H1 (cell line): ENCODE measurements around the gene PKNOX1.
"Not testable (repeated sequence)": the region's sequence is repeated elsewhere in the genome, so short reads cannot be mapped to it uniquely, and the experiment has no call there.

Source experiments
- EP300 ChIP-seq, 2 experiments: IDR thresholded peaks; 1 replicate in 1 of 2; 2 replicates in 1 of 2; pipeline ENCODE4 v1.6.1; 2011 to 2012; ENCODE audit warnings: low read depth in 2 of 2, low read length in 2 of 2, mild to moderate bottlenecking in 2 of 2, borderline replicate concordance in 1 of 2, inconsistent platforms in 1 of 2, moderate library complexity in 1 of 2
- HDAC6 ChIP-seq: IDR thresholded peaks from one replicate; pipeline ENCODE4 v1.7.1; 2012; ENCODE audit warnings: low read depth, mild to moderate bottlenecking, inconsistent platforms, low read length, moderate library complexity
- PHF8 ChIP-seq: fragments of 200-600 bp; sonication (generic); conservative IDR thresholded peaks from 2 replicates; pipeline ENCODE4 v1.7.1; 2012; ENCODE audit warnings: low read depth, mild to moderate bottlenecking, inconsistent platforms, low read length, moderate library complexity
- POLR2A ChIP-seq, 2 experiments: IDR thresholded peaks; 1 replicate in 1 of 2; 2 replicates in 1 of 2; pipeline ENCODE4 v1.6.1; 2011; ENCODE audit warnings: low read depth in 2 of 2, low read length in 2 of 2, mild to moderate bottlenecking in 2 of 2; ENCODE audit errors: control extremely low read depth in 1 of 2
- SUZ12 ChIP-seq: fragments of 200-600 bp; sonication (generic); IDR thresholded peaks from 2 replicates; pipeline ENCODE4 v1.6.1; 2012; ENCODE audit warnings: mild to moderate bottlenecking, inconsistent platforms, low read length, moderate library complexity, mixed read lengths
- TAF7 ChIP-seq: optimal IDR thresholded peaks from 2 replicates; pipeline ENCODE3; 2011; ENCODE audit warnings: low read depth, mild to moderate bottlenecking, inconsistent platforms, low read length, moderate library complexity, borderline replicate concordance
- TF ChIP-seq, protein P1 (sequence below), 3 experiments: IDR thresholded peaks; 1 replicate in 2 of 3; 2 replicates in 1 of 3; pipeline versions ENCODE4 v1.5.1 to v1.6.1; 2011; ENCODE audit warnings: low read length in 3 of 3, mild to moderate bottlenecking in 3 of 3, inconsistent platforms in 2 of 3, low read depth in 1 of 3, moderate library complexity in 1 of 3; ENCODE audit not compliant: insufficient read depth in 1 of 3; ENCODE audit errors: control extremely low read depth in 1 of 3
- TF ChIP-seq, protein P2 (sequence below): IDR thresholded peaks from 2 replicates; pipeline ENCODE4 v1.6.1; 2012; ENCODE audit warnings: low read length, inconsistent platforms

GRCh38 chr21:43069682-43070081 is 95.3 kb downstream of the PKNOX1 start:
- TF ChIP-seq, protein P1, sequence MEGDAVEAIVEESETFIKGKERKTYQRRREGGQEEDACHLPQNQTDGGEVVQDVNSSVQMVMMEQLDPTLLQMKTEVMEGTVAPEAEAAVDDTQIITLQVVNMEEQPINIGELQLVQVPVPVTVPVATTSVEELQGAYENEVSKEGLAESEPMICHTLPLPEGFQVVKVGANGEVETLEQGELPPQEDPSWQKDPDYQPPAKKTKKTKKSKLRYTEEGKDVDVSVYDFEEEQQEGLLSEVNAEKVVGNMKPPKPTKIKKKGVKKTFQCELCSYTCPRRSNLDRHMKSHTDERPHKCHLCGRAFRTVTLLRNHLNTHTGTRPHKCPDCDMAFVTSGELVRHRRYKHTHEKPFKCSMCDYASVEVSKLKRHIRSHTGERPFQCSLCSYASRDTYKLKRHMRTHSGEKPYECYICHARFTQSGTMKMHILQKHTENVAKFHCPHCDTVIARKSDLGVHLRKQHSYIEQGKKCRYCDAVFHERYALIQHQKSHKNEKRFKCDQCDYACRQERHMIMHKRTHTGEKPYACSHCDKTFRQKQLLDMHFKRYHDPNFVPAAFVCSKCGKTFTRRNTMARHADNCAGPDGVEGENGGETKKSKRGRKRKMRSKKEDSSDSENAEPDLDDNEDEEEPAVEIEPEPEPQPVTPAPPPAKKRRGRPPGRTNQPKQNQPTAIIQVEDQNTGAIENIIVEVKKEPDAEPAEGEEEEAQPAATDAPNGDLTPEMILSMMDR (IDR thresholded peaks at IDR 0.05; ENCODE audit: control extremely low read depth in 1 of 3, insufficient read depth in 1 of 3, low read depth in 1 of 3, low read length in 3 of 3): not testable (repeated sequence)
- not testable (repeated sequence) for TF ChIP-seq POLR2A (IDR thresholded peaks at IDR 0.05; ENCODE audit: control extremely low read depth in 1 of 2, low read depth in 2 of 2, low read length in 2 of 2); PHF8; EP300 (IDR thresholded peaks at IDR 0.05; ENCODE audit: borderline replicate concordance in 1 of 2, low read depth in 2 of 2, low read length in 2 of 2); HDAC6; SUZ12; TAF7
- TF ChIP-seq, protein P2, sequence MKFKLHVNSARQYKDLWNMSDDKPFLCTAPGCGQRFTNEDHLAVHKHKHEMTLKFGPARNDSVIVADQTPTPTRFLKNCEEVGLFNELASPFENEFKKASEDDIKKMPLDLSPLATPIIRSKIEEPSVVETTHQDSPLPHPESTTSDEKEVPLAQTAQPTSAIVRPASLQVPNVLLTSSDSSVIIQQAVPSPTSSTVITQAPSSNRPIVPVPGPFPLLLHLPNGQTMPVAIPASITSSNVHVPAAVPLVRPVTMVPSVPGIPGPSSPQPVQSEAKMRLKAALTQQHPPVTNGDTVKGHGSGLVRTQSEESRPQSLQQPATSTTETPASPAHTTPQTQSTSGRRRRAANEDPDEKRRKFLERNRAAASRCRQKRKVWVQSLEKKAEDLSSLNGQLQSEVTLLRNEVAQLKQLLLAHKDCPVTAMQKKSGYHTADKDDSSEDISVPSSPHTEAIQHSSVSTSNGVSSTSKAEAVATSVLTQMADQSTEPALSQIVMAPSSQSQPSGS: not testable (repeated sequence)
